ENCODE results near the gene ARGFX. TPM values are rescaled to one million over a fixed set of nuclear protein-coding genes. Genes with fewer than 3 reads are reported as not detected.

ARGFX gene
- total and polyA plus RNA-seq, 2 of the 13 experiments (the other 11 are each of a cell fraction or from before 2014, with no cell fraction given): not detected

DNA sequence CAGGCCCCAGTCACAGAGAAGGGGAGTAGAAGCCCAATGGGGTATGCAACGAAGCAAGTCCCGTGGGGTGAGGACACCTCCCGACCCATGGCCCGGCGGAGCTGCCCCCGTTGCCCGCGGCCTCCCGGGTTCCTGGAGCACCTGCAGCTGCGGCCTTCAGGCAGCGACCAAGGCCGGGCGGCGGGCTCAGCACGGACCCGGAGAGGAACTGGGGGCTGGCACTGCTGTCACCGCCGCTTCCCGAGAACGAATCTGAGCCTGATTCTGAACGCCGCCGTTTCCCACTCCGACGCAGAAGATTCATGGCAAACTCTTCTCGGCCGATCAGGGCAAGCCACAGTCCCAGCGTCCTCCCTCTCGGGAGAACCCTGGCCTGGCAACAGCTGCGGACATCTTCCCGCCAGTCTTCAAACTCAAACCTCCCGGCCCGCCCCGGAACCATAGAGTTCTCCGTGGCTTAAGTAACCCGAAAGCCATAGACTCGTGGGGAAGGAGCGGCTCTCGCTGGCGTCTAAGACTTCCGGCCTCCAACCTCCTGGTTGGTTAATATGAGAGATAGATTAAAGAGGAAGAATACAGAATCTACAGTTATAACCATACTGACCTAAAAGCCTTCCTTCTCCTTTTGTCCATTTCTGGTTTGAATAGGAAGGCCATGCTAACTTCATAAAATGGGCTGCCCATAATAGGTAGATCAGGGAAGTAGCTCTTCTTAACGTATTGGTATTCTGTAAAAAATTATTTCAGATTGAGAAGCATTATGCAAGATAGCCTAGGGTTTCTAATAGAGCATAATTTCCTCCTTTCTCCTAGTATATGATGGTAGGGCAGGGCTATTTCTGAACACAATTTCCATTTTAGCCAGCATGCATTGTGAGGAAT is 21.9 kb upstream of the ARGFX start, which contains the start of gene POLQ (continued):
- no peak for TF ChIP-seq SAFB2 (CRISPR knock-in tag; IDR thresholded peaks at IDR 0.05; ENCODE audit: borderline replicate concordance, low read depth)
- TF ChIP-seq ASH2L (IDR thresholded peaks at IDR 0.05; ENCODE audit: insufficient read length, low read depth, low read length): peak; percentile 60
- peak; percentile 74; the same call in 1 of the 2 replicates for TF ChIP-seq DMAP1 (CRISPR knock-in tag; IDR thresholded peaks at IDR 0.05)
- no peak for TF ChIP-seq ZNF547 (CRISPR knock-in tag; IDR thresholded peaks at IDR 0.05)
- peak; percentile 53; the same call in 1 of the 2 replicates for TF ChIP-seq BRF2 (CRISPR knock-in tag; IDR thresholded peaks at IDR 0.05)
- no peak for TF ChIP-seq ZNF841 (CRISPR knock-in tag; IDR thresholded peaks at IDR 0.05; ENCODE audit: borderline replicate concordance)
- no peak for TF ChIP-seq MATR3 (CRISPR knock-in tag; IDR thresholded peaks at IDR 0.05)
- no peak for TF ChIP-seq ZNF329 (CRISPR knock-in tag; IDR thresholded peaks at IDR 0.05; ENCODE audit: low read depth)
- TF ChIP-seq, protein P1, sequence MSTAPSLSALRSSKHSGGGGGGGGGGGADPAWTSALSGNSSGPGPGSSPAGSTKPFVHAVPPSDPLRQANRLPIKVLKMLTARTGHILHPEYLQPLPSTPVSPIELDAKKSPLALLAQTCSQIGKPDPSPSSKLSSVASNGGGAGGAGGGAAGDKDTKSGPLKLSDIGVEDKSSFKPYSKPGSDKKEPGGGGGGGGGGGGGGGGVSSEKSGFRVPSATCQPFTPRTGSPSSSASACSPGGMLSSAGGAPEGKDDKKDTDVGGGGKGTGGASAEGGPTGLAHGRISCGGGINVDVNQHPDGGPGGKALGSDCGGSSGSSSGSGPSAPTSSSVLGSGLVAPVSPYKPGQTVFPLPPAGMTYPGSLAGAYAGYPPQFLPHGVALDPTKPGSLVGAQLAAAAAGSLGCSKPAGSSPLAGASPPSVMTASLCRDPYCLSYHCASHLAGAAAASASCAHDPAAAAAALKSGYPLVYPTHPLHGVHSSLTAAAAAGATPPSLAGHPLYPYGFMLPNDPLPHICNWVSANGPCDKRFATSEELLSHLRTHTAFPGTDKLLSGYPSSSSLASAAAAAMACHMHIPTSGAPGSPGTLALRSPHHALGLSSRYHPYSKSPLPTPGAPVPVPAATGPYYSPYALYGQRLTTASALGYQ (CRISPR knock-in tag; IDR thresholded peaks at IDR 0.05): peak; percentile 79
- no peak for TF ChIP-seq ATF7 (IDR thresholded peaks at IDR 0.05)
- no peak for TF ChIP-seq ATF7 (CRISPR knock-in tag; IDR thresholded peaks at IDR 0.05)
- TF ChIP-seq, protein P2, sequence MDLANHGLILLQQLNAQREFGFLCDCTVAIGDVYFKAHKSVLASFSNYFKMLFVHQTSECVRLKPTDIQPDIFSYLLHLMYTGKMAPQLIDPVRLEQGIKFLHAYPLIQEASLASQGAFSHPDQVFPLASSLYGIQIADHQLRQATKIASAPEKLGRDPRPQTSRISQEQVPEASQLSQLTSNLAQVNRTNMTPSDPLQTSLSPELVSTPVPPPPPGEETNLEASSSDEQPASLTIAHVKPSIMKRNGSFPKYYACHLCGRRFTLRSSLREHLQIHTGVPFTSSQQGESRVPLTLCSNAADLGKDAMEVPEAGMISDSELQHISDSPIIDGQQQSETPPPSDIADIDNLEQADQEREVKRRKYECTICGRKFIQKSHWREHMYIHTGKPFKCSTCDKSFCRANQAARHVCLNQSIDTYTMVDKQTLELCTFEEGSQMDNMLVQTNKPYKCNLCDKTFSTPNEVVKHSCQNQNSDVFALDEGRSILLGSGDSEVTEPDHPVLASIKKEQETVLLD (CRISPR knock-in tag; IDR thresholded peaks at IDR 0.05; ENCODE audit: low read depth): no peak
- TF ChIP-seq AGO1 (IDR thresholded peaks at IDR 0.05; ENCODE audit: low read depth, low read length, poor library complexity, severe bottlenecking): no peak
- TF ChIP-seq SMARCE1 (IDR thresholded peaks at IDR 0.05; ENCODE audit: borderline replicate concordance): no peak
- TF ChIP-seq SALL1 (CRISPR knock-in tag; IDR thresholded peaks at IDR 0.05): peak; percentile 79
- no peak for TF ChIP-seq ZNF18 (CRISPR knock-in tag; IDR thresholded peaks at IDR 0.05; ENCODE audit: insufficient replicate concordance)
- TF ChIP-seq ZNF253 (CRISPR knock-in tag; IDR thresholded peaks at IDR 0.05; ENCODE audit: borderline replicate concordance): no peak
- TF ChIP-seq, protein P3, sequence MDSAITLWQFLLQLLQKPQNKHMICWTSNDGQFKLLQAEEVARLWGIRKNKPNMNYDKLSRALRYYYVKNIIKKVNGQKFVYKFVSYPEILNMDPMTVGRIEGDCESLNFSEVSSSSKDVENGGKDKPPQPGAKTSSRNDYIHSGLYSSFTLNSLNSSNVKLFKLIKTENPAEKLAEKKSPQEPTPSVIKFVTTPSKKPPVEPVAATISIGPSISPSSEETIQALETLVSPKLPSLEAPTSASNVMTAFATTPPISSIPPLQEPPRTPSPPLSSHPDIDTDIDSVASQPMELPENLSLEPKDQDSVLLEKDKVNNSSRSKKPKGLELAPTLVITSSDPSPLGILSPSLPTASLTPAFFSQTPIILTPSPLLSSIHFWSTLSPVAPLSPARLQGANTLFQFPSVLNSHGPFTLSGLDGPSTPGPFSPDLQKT (CRISPR knock-in tag; IDR thresholded peaks at IDR 0.05; ENCODE audit: borderline replicate concordance): 0 out of 2 replicates have a peak, but pooled peaks have one; percentile 24
- TF ChIP-seq CCDC6 (CRISPR knock-in tag; IDR thresholded peaks at IDR 0.05): peak; percentile 22; the same call in 1 of the 2 replicates
- no peak for TF ChIP-seq HHEX (CRISPR knock-in tag; IDR thresholded peaks at IDR 0.05)
- no peak for TF ChIP-seq ZNF460 (CRISPR knock-in tag; IDR thresholded peaks at IDR 0.05; ENCODE audit: borderline replicate concordance)

All from HepG2 (cell line).